Activated CD4-positive, alpha-beta T cell treated with anti-CD3 and anti-CD28 coated beads, Interleukin-2, amount 10 ng/mL, durations not matched to agents 7 days and 5 days (primary cell): ENCODE data around the gene ORM1. TPM values are rescaled to one million over a fixed set of nuclear protein-coding genes. Genes with fewer than 3 reads are reported as not detected.
"Not testable (repeated sequence)": the region's sequence is repeated elsewhere in the genome, so short reads cannot be mapped to it uniquely, and the experiment has no call there.

Source experiments
- CTCF ChIA-PET: fragments of 350-600 bp; sonication (Branson Sonifier 250); formaldehyde crosslinking; loops from one replicate; lab custom pipeline; 2021; ENCODE audit warnings: antibody characterized with exemption; lab: Charles Lee
- POLR2A ChIA-PET: fragments of 350-600 bp; sonication (Branson Sonifier 250); formaldehyde crosslinking; loops from one replicate; lab custom pipeline; 2021; ENCODE audit warnings: antibody characterized with exemption; lab: Charles Lee
- DNase-seq: peaks from one replicate; pipeline ENCODE4 v3.0.0-alpha.2; 2020
- H3K27ac Mint-ChIP-seq: one replicate; pipeline ENCODE4 v1.8.0; 2021; ENCODE audit warnings: mild to moderate bottlenecking, moderate library complexity, mixed read lengths
- H3K27me3 Mint-ChIP-seq: one replicate; pipeline ENCODE4 v1.8.0; 2021; ENCODE audit warnings: mixed read lengths
- H3K36me3 Mint-ChIP-seq: one replicate; pipeline ENCODE4 v1.8.0; 2021; ENCODE audit warnings: low read depth, mixed read lengths
- H3K4me1 Mint-ChIP-seq: one replicate; pipeline ENCODE4 v1.8.0; 2021; ENCODE audit warnings: mixed read lengths
- H3K4me3 Mint-ChIP-seq: one replicate; pipeline ENCODE4 v1.8.0; 2021; ENCODE audit warnings: mild to moderate bottlenecking, moderate library complexity, mixed read lengths
- H3K9me3 Mint-ChIP-seq: one replicate; pipeline ENCODE4 v1.8.0; 2021; ENCODE audit warnings: mixed read lengths
- total RNA-seq, 2 experiments: library from RNA; stranded (reverse); gene quantifications; one replicate each; pipeline ENCODE4 v1.2.3, GENCODE V29; 2021

Gene ORM1
- not detected for total RNA-seq

DNA sequence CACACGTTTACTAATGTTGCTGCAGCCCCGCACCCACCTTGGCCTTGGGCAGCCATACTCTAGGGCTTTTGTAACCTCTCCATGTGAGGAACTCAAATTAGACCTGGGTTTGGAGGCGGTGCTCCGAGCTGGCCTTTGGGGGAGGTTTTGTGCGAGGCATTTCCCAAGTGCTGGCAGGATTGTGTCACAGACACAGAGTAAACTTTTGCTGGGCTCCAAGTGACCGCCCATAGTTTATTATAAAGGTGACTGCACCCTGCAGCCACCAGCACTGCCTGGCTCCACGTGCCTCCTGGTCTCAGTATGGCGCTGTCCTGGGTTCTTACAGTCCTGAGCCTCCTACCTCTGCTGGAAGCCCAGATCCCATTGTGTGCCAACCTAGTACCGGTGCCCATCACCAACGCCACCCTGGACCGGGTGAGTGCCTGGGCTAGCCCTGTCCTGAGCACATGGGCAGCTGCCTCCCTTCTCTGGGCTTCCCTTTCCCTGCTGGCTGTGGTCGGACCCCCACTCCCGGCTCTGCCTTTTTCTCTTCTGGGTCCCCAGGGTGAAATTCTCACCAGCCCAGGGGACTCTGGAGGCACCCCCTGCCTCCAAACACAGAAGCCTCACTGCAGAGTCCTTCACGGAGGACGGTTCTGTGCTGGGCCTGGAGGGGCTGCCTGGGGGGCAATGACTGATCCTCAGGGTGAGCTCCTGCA, at the start of gene ORM1:
Gene ORM1 (plus strand): TSS at position 268 of the 701 bp plus-strand sequence. CDS start 36 bp downstream, at position 304.
- H3K4me1 Mint-ChIP-seq, H3K27me3 Mint-ChIP-seq, H3K9me3 Mint-ChIP-seq, H3K36me3 Mint-ChIP-seq, CTCF ChIA-PET, POLR2A ChIA-PET, DNase-seq, H3K27ac Mint-ChIP-seq, H3K4me3 Mint-ChIP-seq: not testable (repeated sequence)

- H3K4me3 Mint-ChIP-seq, result no peak overlapping the region
- no peaks in the 10 kb centered on the region for H3K36me3 Mint-ChIP-seq
- no peaks in the 10 kb centered on the region for H3K9me3 Mint-ChIP-seq
- ChIA-PET CTCF (interaction anchor here (0.8 kb wide), 1 partner anchor 17 kb away, joined by 3 read pairs; no protein-coding TSS in a partner anchor), POLR2A (no interaction called here)
- H3K4me1 Mint-ChIP-seq, result no peaks in the 10 kb centered on the region
- no peak overlapping the region for H3K27ac Mint-ChIP-seq
- H3K27me3 Mint-ChIP-seq, result no peaks in the 10 kb centered on the region
- DNase-seq, result no peak
These were observed 49.4 kb upstream of the ORM1 start for GRCh38 chr9:114273461-114273881.

GRCh38 chr9:114274217-114274616, 48.7 kb upstream of the ORM1 start:
- ChIA-PET POLR2A (no interaction called here), CTCF (no interaction called here)
- Mint-ChIP-seq H3K27ac (no peak overlapping the region), H3K4me1 (no peaks in the 10 kb centered on the region), H3K4me3 (no peak overlapping the region), H3K27me3 (no peaks in the 10 kb centered on the region), H3K36me3 (no peaks in the 10 kb centered on the region), H3K9me3 (no peaks in the 10 kb centered on the region)
- no peak for DNase-seq

- DNase-seq, result no peak
- Mint-ChIP-seq H3K4me3 (no peak overlapping the region), H3K4me1 (no peaks in the 10 kb centered on the region), H3K9me3 (no peaks in the 10 kb centered on the region), H3K36me3 (no peaks in the 10 kb centered on the region), H3K27ac (no peak overlapping the region), H3K27me3 (no peaks in the 10 kb centered on the region)
- POLR2A ChIA-PET, result no interaction called here
- CTCF ChIA-PET, result interaction anchor here (0.6 kb wide), 1 partner anchor 1111 kb away, joined by 4 read pairs; no protein-coding TSS in a partner anchor
These were observed 47.5 kb upstream of the ORM1 start for GRCh38 chr9:114275246-114276004.

DNA sequence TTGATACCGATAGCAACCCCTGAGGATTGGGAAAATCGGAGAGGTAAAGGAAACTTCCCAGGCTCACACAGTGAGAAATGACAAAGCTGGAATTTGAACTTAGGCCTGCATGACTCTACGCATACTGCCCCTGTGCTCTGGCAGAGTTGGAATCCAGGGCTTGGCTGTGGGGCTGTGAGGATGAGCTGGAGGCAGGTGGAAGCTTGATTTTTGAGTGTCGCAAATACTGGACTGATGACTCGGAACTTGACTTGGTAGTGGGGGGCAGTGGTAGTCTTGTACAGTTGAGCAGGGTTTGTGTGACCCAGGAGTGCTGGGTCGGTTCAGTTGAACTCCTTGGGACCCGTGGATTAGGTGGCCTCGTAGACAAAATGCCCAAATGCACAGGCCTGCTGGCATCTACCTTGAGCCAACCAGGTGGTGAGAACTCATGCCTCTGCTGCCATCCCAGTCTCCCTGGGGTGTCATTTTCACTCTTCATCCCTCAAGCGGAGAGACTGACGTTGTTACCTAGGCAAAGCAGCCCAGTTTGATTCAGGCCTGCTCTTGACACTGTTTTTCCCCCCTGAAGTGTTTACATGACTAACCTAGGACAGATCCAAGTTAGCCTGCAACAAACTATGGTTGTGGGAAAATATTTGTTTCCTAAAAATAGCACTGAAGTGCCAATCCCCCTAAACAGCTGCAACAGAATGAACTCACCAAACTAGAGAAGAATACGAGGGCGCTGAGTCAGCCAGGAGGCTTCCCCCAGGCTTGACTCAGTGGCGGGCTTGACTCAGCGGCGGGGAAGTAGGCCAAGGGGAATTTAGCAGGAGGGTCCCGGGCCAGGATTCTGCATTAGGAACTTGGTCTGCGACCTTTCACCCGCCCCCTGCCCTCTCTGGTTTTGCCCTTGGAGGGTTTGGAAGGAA, 45.7 kb upstream of the ORM1 start:
- ChIA-PET POLR2A (no interaction called here), CTCF (no interaction called here)
- no peak for DNase-seq
- Mint-ChIP-seq H3K9me3 (no peaks in the 10 kb centered on the region), H3K27me3 (no peaks in the 10 kb centered on the region), H3K36me3 (no peaks in the 10 kb centered on the region), H3K27ac (no peak overlapping the region), H3K4me3 (no peak overlapping the region), H3K4me1 (no peaks in the 10 kb centered on the region)

- ChIA-PET CTCF (no interaction called here), POLR2A (no interaction called here)
- Mint-ChIP-seq H3K4me1 (peaks cover 2% of the 10 kb centered on the region), H3K4me3 (no peak overlapping the region), H3K36me3 (no peaks in the 10 kb centered on the region), H3K9me3 (no peaks in the 10 kb centered on the region), H3K27me3 (no peaks in the 10 kb centered on the region), H3K27ac (no peak overlapping the region)
- DNase-seq, result no peak
These were observed 44.5 kb upstream of the ORM1 start for GRCh38 chr9:114278356-114278755.

- H3K9me3 Mint-ChIP-seq, result no peaks in the 10 kb centered on the region
- H3K4me3 Mint-ChIP-seq, result no peak overlapping the region
- CTCF ChIA-PET, result interaction anchor here (0.7 kb wide), 1 partner anchor 9 kb away, joined by 3 read pairs; no protein-coding TSS in a partner anchor
- no peak overlapping the region for H3K27ac Mint-ChIP-seq
- H3K4me1 Mint-ChIP-seq, result peaks cover 2% of the 10 kb centered on the region
- no peak for DNase-seq
- H3K36me3 Mint-ChIP-seq, result no peaks in the 10 kb centered on the region
- POLR2A ChIA-PET, result no interaction called here
- H3K27me3 Mint-ChIP-seq, result no peaks in the 10 kb centered on the region
These were observed 43.9 kb upstream of the ORM1 start for GRCh38 chr9:114278881-114279570.

- Mint-ChIP-seq H3K36me3 (no peaks in the 10 kb centered on the region), H3K4me3 (no peak overlapping the region), H3K27me3 (no peaks in the 10 kb centered on the region), H3K9me3 (no peaks in the 10 kb centered on the region), H3K27ac (no peak overlapping the region), H3K4me1 (peaks cover 2% of the 10 kb centered on the region)
- no peak for DNase-seq
- CTCF ChIA-PET, result no interaction called here
- POLR2A ChIA-PET, result no interaction called here
These were observed 43.2 kb upstream of the ORM1 start for GRCh38 chr9:114279693-114280092.

- POLR2A ChIA-PET, result no interaction called here
- Mint-ChIP-seq H3K4me3 (no peak overlapping the region), H3K27me3 (no peaks in the 10 kb centered on the region), H3K4me1 (peaks cover 2% of the 10 kb centered on the region), H3K27ac (no peak overlapping the region), H3K9me3 (no peaks in the 10 kb centered on the region), H3K36me3 (no peaks in the 10 kb centered on the region)
- CTCF ChIA-PET, result no interaction called here
- no peak for DNase-seq
These were observed 42.0 kb upstream of the ORM1 start for GRCh38 chr9:114280636-114281472.

DNA sequence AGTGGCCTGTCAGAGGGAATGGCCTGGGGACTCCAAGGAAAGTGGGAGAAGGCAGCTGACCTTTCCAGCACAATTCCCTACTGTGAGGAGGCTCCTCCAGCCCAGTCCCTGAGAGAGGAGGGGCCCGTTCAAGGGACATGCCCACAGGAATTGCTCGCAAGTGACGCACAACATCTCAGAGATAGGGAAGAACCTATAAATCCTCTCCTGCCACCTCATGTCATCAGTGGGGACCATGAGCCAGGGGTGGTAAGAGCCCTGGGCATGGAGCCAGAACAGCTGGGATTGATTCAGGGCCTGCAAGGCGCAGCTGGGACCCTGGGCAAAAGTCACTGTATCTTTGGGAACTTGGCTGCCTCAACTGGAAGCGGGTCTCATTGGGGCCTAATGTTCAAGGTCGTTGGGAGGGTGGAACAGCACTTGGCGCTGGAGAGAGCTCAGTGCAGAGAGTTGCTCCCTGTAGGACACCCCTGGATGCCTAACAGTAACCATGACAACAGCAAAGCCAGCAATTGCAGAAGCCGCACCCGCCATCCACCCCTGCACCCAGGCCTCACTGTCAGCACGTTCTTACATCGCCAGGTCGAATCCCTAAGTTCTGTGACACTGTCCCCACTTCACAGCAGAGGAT, 41.3 kb upstream of the ORM1 start:
- no peaks in the 10 kb centered on the region for H3K9me3 Mint-ChIP-seq
- no peaks in the 10 kb centered on the region for H3K36me3 Mint-ChIP-seq
- H3K27me3 Mint-ChIP-seq, result no peaks in the 10 kb centered on the region
- ChIA-PET POLR2A (no interaction called here), CTCF (no interaction called here)
- H3K27ac Mint-ChIP-seq, result no peak overlapping the region
- DNase-seq, result no peak
- peaks cover 2% of the 10 kb centered on the region for H3K4me1 Mint-ChIP-seq
- no peak overlapping the region for H3K4me3 Mint-ChIP-seq

GRCh38 chr9:114282104-114282485, 40.8 kb upstream of the ORM1 start:
- Mint-ChIP-seq H3K27ac (no peak overlapping the region), H3K27me3 (no peaks in the 10 kb centered on the region), H3K4me3 (no peak overlapping the region), H3K4me1 (peaks cover 2% of the 10 kb centered on the region), H3K36me3 (no peaks in the 10 kb centered on the region), H3K9me3 (no peaks in the 10 kb centered on the region)
- POLR2A ChIA-PET, result no interaction called here
- no peak for DNase-seq
- CTCF ChIA-PET, result no interaction called here
